Trophoblast cell (in vitro differentiated cells and primary cell): Measurements from ENCODE around the gene ATG13.
A peak's percentile ranks its signal among the peaks of the same experiment; 100 is the strongest.

Source experiments
- DNase-seq, 2 donors: peaks; one replicate each; pipeline ENCODE4 v3.0.0-alpha.2; 2016
- H2AFZ ChIP-seq: 2 replicates; pipeline ENCODE4 v1.6.1; 2013; ENCODE audit warnings: low read length, moderate library complexity, mild to moderate bottlenecking; ENCODE audit not compliant: insufficient read depth, poor library complexity
- H2AK5ac ChIP-seq: 2 replicates; pipeline ENCODE4 v1.6.1; 2013; ENCODE audit warnings: mild to moderate bottlenecking, low read length
- H2BK120ac ChIP-seq: 2 replicates; pipeline ENCODE4 v1.6.1; 2013; ENCODE audit warnings: low read length, mild to moderate bottlenecking, moderate library complexity; ENCODE audit not compliant: insufficient read depth, poor library complexity
- H2BK12ac ChIP-seq: 2 replicates; pipeline ENCODE4 v1.6.1; 2013; ENCODE audit warnings: mild to moderate bottlenecking, low read length, moderate library complexity
- H2BK5ac ChIP-seq: 2 replicates; pipeline ENCODE4 v1.6.1; 2013; ENCODE audit warnings: low read length, low read depth, moderate library complexity, mild to moderate bottlenecking; ENCODE audit not compliant: poor library complexity
- H3K14ac ChIP-seq: 2 replicates; pipeline ENCODE4 v1.6.1; 2013; ENCODE audit warnings: mild to moderate bottlenecking, low read length
- H3K18ac ChIP-seq: 2 replicates; pipeline ENCODE4 v1.6.1; 2013; ENCODE audit warnings: mild to moderate bottlenecking, low read length
- H3K23ac ChIP-seq: 2 replicates; pipeline ENCODE4 v1.6.1; 2013; ENCODE audit warnings: low read length
- H3K27ac ChIP-seq: 2 replicates; pipeline ENCODE4 v1.5.1; 2013; ENCODE audit warnings: low read depth, mild to moderate bottlenecking, inconsistent platforms, low read length, moderate library complexity
- H3K27me3 ChIP-seq: 2 replicates; pipeline ENCODE4 v1.6.1; 2013; ENCODE audit warnings: inconsistent platforms, mild to moderate bottlenecking, low read length, moderate library complexity; ENCODE audit not compliant: insufficient read depth
- H3K36me3 ChIP-seq, 2 experiments: 1 replicate in 1 of 2; 2 replicates in 1 of 2; pipeline ENCODE4 v1.6.1; 2013; ENCODE audit warnings: low read length in 2 of 2, mild to moderate bottlenecking in 2 of 2, moderate library complexity in 1 of 2; ENCODE audit not compliant: insufficient read depth in 2 of 2, control insufficient read depth in 1 of 2
- H3K4ac ChIP-seq: 2 replicates; pipeline ENCODE4 v1.6.1; 2013; ENCODE audit warnings: low read depth, mild to moderate bottlenecking, low read length, moderate library complexity
- H3K4me1 ChIP-seq, 2 experiments: 1 replicate in 1 of 2; 2 replicates in 1 of 2; pipeline ENCODE4 v1.6.1; 2013; ENCODE audit warnings: low read length in 2 of 2, mild to moderate bottlenecking in 2 of 2, moderate library complexity in 1 of 2; ENCODE audit not compliant: insufficient read depth in 2 of 2, control insufficient read depth in 1 of 2
- H3K4me2 ChIP-seq: 2 replicates; pipeline ENCODE4 v1.6.1; 2013; ENCODE audit warnings: inconsistent platforms, mild to moderate bottlenecking, low read length, moderate library complexity
- H3K4me3 ChIP-seq: 2 replicates; pipeline ENCODE4 v1.5.1; 2013; ENCODE audit warnings: mild to moderate bottlenecking, low read depth, low read length, inconsistent platforms
- H3K79me1 ChIP-seq: one replicate; pipeline ENCODE4 v1.6.1; 2013; ENCODE audit warnings: low read length
- H3K79me2 ChIP-seq: 2 replicates; pipeline ENCODE4 v1.6.1; 2013; ENCODE audit warnings: low read length, mild to moderate bottlenecking; ENCODE audit not compliant: control insufficient read depth, insufficient read depth, poor library complexity
- H3K9ac ChIP-seq: 2 replicates; pipeline ENCODE4 v1.6.1; 2013; ENCODE audit warnings: mild to moderate bottlenecking, low read length
- H3K9me3 ChIP-seq: 2 replicates; pipeline ENCODE4 v1.6.1; 2013; ENCODE audit warnings: low read depth, mild to moderate bottlenecking, control low read depth, inconsistent platforms, low read length; ENCODE audit not compliant: insufficient read depth
- H4K12ac ChIP-seq: 2 replicates; pipeline ENCODE4 v1.6.1; 2013; ENCODE audit warnings: low read depth, mild to moderate bottlenecking, low read length, moderate library complexity
- H4K8ac ChIP-seq: 2 replicates; pipeline ENCODE4 v1.6.1; 2013; ENCODE audit warnings: low read depth, mild to moderate bottlenecking, low read length, moderate library complexity
- H4K91ac ChIP-seq: one replicate; pipeline ENCODE4 v1.6.1; 2013; ENCODE audit warnings: low read depth, mild to moderate bottlenecking, low read length, moderate library complexity
- WGBS: extraction: QIAGEN DNeasy Blood & Tissue Kit; methylation state at CpG from one replicate; pipeline ENCODE4 v1.1.7; 2013; ENCODE audit warnings: missing lambda C conversion rate; ENCODE audit not compliant: insufficient read length, insufficient coverage; ENCODE audit errors: extremely low coverage; 5-methylcytosine and 5-hydroxymethylcytosine counted together

ATG13 gene

DNA sequence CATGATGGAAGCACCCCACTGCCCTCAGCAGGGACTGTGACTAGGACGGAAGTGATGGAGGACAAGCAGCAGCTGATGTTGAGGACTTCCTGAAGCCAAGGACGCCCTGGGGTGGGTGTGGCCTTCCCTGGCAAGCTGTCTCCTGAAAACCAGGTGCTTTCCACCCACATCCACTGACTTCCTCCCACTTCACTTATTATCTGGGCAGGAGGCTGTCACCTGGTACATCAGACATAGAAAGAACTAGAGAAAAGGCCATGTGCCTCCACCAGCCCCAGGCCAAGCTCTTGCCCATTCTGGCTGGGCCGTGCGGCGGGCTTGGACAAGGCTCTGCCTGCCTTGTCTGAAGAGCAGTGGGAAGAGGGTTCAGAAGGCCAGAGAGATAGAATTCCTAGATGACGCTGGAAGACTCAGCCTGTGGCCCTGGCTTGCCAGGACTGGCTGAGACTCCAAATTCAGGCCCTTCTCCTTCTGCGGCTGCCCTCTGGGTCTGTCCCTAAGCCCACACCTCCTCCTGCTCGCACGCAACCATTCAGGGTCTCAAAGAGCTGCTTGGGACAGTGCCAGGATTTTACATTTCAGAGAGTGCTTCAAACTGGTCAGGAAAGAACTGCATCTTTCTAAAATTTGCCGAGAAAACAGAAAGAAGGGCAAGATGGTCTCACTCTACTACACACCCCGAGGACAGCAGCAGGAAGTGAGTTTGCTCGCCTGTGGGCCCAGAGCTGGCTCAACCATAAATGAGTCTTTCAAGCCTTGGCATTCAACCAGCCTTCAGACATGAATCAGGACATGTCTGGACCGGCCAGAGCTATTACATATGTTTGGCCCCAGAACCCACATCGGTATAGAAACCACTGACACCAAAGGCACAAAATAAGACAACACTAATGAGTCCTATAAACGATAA is 69.8 kb downstream of the ATG13 start:
- H2AFZ ChIP-seq = peak overlapping the region; percentile 3
- no peak overlapping the region for H3K18ac ChIP-seq

DNA sequence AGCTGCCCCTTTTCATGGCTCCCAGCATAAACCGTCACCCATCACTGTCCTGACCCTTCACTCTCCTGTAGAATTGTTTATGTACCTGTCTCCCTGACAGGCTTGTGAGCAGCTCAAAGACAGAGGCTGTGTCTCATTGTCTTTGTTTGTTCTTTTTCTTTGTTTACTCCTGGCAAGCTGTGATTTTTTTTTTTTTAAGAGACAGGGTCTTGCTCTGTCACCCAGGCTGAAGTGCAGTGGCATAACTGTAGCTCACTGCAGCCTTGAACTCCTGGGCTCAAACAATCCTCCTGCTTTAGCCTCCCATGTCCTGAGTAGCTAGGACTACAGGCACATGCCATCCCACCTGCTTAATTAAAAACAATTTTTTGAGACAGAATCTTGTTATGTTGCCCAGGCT is 73.3 kb downstream of the ATG13 start:
- no peak overlapping the region for H4K12ac ChIP-seq
- H3K9me3 ChIP-seq = no peaks in the 10 kb centered on the region
- WGBS = no CpG with 5 or more reads among the region's 1 CpG
- no peak overlapping the region for H4K8ac ChIP-seq
- H3K36me3 ChIP-seq = peaks cover 45 to 51% of the 10 kb centered on the region in 2 experiments
- H3K4ac ChIP-seq = no peak overlapping the region
- no peak overlapping the region for H3K23ac ChIP-seq
- no peak overlapping the region for H3K4me2 ChIP-seq
- H3K18ac ChIP-seq = no peak overlapping the region
- no peak overlapping the region for H3K27ac ChIP-seq
- H3K4me3 ChIP-seq = no peak overlapping the region
- DNase-seq = no peak
- H2BK5ac ChIP-seq = no peak overlapping the region
- H3K14ac ChIP-seq = no peak overlapping the region
- no peaks in the 10 kb centered on the region for H3K27me3 ChIP-seq
- H3K79me1 ChIP-seq = peaks cover 6% of the 10 kb centered on the region
- no peak overlapping the region for H2AK5ac ChIP-seq
- no peaks in the 10 kb centered on the region for H3K79me2 ChIP-seq
- H4K91ac ChIP-seq = no peak overlapping the region
- H2AFZ ChIP-seq = no peak overlapping the region
- peaks cover 12 to 15% of the 10 kb centered on the region in 2 experiments for H3K4me1 ChIP-seq
- no peak overlapping the region for H3K9ac ChIP-seq
- H2BK120ac ChIP-seq = no peak overlapping the region
- no peak overlapping the region for H2BK12ac ChIP-seq

More for the DNA sequence above, 69.8 kb downstream of the ATG13 start:
- Histone ChIP-seq H3K4me2 (no peak overlapping the region), H4K12ac (no peak overlapping the region), H3K36me3 (peaks cover 23 to 34% of the 10 kb centered on the region in 2 experiments), H3K27me3 (no peaks in the 10 kb centered on the region), H3K4ac (no peak overlapping the region), H2BK12ac (no peak overlapping the region), H3K4me3 (no peak overlapping the region), H3K27ac (no peak overlapping the region), H4K91ac (no peak overlapping the region), H3K9ac (no peak overlapping the region), H3K14ac (no peak overlapping the region), H3K4me1 (peaks cover 3 to 4% of the 10 kb centered on the region in 2 experiments), H2BK5ac (no peak overlapping the region), H3K79me1 (peaks cover 3% of the 10 kb centered on the region), H3K23ac (no peak overlapping the region), H3K9me3 (no peaks in the 10 kb centered on the region), H3K79me2 (no peaks in the 10 kb centered on the region), H2BK120ac (no peak overlapping the region), H2AK5ac (no peak overlapping the region), H4K8ac (no peak overlapping the region)
- no CpG with 5 or more reads among the region's 15 CpGs for WGBS
- DNase-seq = peak; percentile 79

DNA sequence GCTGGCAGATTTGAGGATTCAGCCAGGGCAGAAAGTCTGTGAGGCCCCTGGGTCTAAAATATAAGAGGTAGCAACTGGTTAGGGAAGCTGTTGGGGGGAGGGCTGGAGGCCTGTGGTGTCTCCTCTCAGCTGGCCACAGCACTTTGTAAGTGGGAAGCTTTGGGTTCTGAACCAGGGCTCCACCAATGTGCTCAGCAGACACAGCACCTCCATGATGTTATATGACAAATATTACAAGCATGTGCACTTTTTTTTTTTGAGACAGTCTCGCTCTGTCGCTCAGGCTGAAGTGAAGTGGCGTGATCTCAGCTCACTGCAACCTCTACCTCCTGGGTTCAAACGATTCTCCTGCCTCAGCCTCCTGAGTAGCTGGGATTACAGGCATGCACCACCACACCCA is 75.1 kb downstream of the ATG13 start:
- Histone ChIP-seq H2BK120ac (no peak overlapping the region), H2AFZ (peak overlapping the region; percentile 45), H4K8ac (peak overlapping the region; percentile 49), H3K79me2 (no peaks in the 10 kb centered on the region), H3K9me3 (no peaks in the 10 kb centered on the region), H3K4me2 (no peak overlapping the region), H3K23ac (no peak overlapping the region), H2BK5ac (peak overlapping the region; percentile 22), H3K36me3 (peaks cover 42 to 45% of the 10 kb centered on the region in 2 experiments), H4K12ac (no peak overlapping the region), H3K79me1 (peaks cover 8% of the 10 kb centered on the region), H3K27ac (peak overlapping the region; percentile 59), H3K27me3 (no peaks in the 10 kb centered on the region), H2BK12ac (peak overlapping the region; percentile 92), H3K4me1 (peaks cover 26 to 28% of the 10 kb centered on the region in 2 experiments), H3K9ac (no peak overlapping the region), H3K4me3 (no peak overlapping the region), H3K18ac (no peak overlapping the region), H3K14ac (peak overlapping the region; percentile 74), H2AK5ac (peak overlapping the region; percentile 9), H3K4ac (peak overlapping the region; percentile 73), H4K91ac (peak overlapping the region; percentile 67)
- WGBS = no CpG with 5 or more reads among the region's 4 CpGs
- DNase-seq = peak; percentile 71 to 83

DNA sequence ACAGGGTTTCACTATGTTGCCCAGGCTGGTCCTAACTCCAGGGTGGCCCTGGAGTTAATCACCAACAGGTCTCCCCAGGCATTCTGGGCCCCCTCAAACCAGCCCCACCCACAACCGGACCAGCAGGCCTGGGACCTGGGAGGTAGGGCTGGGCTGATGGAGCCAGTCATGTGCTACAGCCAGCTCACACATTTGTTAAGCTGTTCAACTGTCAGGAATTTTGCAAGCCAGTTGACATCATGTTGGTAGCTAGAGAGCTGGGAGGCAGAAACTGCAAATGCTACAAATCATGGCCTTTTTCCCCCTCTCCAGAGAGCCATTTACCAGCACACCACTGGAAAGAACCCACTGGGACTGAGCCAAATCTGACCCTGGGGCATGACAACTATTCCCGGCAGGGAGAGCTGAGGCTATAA is 76.3 kb downstream of the ATG13 start:
- no peak overlapping the region for H2BK12ac ChIP-seq
- H3K27me3 ChIP-seq = no peaks in the 10 kb centered on the region
- H3K4me1 ChIP-seq = peaks cover 33 to 36% of the 10 kb centered on the region in 2 experiments
- H3K79me1 ChIP-seq = peaks cover 8% of the 10 kb centered on the region
- no peak overlapping the region for H3K9ac ChIP-seq
- peak overlapping the region; percentile 77 for H2AK5ac ChIP-seq
- H4K8ac ChIP-seq = no peak overlapping the region
- no peak overlapping the region for H3K23ac ChIP-seq
- H2AFZ ChIP-seq = no peak overlapping the region
- H3K4ac ChIP-seq = no peak overlapping the region
- peak overlapping the region; percentile 14 for H2BK5ac ChIP-seq
- H3K4me3 ChIP-seq = no peak overlapping the region
- H4K12ac ChIP-seq = no peak overlapping the region
- H3K4me2 ChIP-seq = no peak overlapping the region
- H3K9me3 ChIP-seq = no peaks in the 10 kb centered on the region
- H3K79me2 ChIP-seq = no peaks in the 10 kb centered on the region
- H2BK120ac ChIP-seq = no peak overlapping the region
- peaks cover 36 to 37% of the 10 kb centered on the region in 2 experiments for H3K36me3 ChIP-seq
- H3K27ac ChIP-seq = peak overlapping the region; percentile 55
- H3K18ac ChIP-seq = peak overlapping the region; percentile 14
- DNase-seq = peak; percentile 48 to 66
- no peak overlapping the region for H4K91ac ChIP-seq
- peak overlapping the region; percentile 34 for H3K14ac ChIP-seq
- WGBS = no CpG with 5 or more reads among the region's 2 CpGs
